Coronary artery (tissue), 2 donors: ENCODE measurements around the gene BRD2.

Experiments used
- DNase-seq: peaks from one replicate; pipeline ENCODE4 v3.0.0-alpha.2; 2017; ENCODE audit warnings: low spot score
- H3K27ac ChIP-seq, 2 donors: fragments of 200-600 bp; sonication (generic); one replicate each; pipeline ENCODE4 v1.5.1; 2016 to 2019
- H3K4me3 ChIP-seq: fragments of 200-600 bp; sonication (generic); 2 replicates; pipeline ENCODE4 v1.5.1; 2016; ENCODE audit warnings: mild to moderate bottlenecking, moderate library complexity
- TF ChIP-seq, protein P1 (sequence below): fragments of 200-600 bp; sonication (generic); IDR thresholded peaks from one replicate; pipeline ENCODE4 v1.5.1; 2019; ENCODE audit warnings: antibody characterized with exemption

BRD2 gene

DNA sequence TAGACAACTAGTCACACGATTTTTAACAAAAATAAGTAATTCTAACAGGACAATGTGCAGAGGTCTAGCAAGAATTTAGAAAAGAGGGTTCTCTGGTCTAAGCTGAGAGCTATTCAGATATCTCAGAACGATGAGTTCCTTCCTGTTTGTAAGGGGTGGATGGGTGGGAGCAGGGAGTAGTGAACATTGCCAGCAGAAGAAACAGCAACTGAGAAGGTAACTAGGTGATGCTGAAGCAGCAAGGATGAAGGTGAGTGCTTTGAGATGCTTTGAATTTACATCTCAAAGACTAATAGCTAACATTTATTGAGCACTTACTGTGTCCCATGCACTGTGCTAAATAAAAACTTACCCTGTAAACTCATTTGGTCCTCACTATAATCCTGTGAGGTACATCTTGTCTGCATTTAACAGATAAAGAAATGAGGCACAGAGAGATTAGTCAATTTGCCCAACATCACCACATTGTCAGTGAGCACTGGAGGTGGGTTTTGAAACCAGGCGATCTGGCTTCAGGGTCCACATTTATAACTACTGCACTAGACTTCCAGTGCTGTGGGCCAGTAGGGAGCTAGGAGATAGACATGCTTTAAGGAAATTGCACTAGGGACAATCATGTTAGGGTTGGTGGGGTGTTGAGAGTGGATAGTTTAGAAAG is 15.7 kb downstream of the BRD2 start:
- TF ChIP-seq, protein P1, sequence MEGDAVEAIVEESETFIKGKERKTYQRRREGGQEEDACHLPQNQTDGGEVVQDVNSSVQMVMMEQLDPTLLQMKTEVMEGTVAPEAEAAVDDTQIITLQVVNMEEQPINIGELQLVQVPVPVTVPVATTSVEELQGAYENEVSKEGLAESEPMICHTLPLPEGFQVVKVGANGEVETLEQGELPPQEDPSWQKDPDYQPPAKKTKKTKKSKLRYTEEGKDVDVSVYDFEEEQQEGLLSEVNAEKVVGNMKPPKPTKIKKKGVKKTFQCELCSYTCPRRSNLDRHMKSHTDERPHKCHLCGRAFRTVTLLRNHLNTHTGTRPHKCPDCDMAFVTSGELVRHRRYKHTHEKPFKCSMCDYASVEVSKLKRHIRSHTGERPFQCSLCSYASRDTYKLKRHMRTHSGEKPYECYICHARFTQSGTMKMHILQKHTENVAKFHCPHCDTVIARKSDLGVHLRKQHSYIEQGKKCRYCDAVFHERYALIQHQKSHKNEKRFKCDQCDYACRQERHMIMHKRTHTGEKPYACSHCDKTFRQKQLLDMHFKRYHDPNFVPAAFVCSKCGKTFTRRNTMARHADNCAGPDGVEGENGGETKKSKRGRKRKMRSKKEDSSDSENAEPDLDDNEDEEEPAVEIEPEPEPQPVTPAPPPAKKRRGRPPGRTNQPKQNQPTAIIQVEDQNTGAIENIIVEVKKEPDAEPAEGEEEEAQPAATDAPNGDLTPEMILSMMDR = no peak

DNA sequence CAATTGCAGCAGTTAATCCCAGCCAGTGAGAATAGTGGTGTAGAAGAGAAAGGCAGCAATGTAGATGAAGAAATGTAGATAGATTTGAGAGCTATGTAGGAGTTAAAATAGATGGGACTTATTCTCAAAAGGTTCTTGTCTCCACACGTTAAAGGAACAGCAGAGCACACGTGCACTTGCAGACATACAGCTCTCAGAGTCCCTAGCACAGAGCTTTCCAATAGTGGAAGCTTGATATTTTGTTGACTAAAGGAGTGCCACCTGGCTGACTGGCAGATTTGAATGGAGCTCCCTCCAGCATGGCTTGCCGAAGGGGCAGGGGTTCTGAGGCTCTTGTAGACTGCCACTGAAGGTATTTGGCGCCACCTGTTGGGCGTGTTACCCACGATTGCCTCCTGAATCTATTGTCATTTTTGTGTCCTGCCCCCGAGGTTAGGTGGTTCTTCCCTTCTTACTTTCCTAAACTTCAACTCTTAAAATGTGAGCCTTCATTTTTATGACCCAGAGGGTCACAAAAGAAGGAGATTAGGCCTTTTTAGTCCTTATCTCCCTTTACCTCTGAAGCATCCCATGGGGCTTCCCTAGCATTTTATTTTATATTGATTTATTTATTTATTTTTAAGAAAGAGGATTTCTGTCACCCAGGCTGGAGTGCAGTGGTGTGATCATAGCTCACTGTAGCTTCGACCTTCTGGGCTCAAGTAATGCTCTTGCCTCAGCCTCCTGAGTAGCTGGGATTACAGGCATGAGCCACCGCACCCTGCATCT is 16.4 kb downstream of the BRD2 start:
- no peak overlapping the region for H3K4me3 ChIP-seq
- DNase-seq = peak; percentile 89
- no peak overlapping the region for H3K27ac ChIP-seq
- TF ChIP-seq, protein P1 = peak; percentile 89

More for the DNA sequence above, 15.7 kb downstream of the BRD2 start:
- DNase-seq = no peak
- Histone ChIP-seq H3K27ac (no peak overlapping the region), H3K4me3 (no peak overlapping the region)

DNA sequence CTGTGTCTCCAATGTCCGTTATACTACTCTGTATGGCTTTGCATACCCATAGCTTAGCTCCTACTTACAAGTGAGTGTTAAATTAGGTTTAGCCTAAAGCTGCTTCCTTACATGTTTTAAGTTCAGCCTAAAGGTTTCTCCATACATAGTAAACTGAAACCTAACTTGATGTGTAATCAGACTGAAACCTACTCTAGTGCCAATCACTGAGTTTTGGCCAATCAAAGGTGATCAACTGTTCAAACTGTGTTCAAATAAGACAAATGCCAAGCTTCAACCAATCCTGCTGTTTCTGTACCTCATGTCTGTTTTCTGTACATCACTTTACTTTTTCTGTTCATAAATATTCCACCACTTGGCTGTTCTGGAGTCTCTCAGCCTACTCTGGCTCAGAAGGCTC is 21.0 kb downstream of the BRD2 start:
- TF ChIP-seq, protein P1 = no peak
- Histone ChIP-seq H3K27ac (no peak overlapping the region), H3K4me3 (no peak overlapping the region)
- no peak for DNase-seq

DNA sequence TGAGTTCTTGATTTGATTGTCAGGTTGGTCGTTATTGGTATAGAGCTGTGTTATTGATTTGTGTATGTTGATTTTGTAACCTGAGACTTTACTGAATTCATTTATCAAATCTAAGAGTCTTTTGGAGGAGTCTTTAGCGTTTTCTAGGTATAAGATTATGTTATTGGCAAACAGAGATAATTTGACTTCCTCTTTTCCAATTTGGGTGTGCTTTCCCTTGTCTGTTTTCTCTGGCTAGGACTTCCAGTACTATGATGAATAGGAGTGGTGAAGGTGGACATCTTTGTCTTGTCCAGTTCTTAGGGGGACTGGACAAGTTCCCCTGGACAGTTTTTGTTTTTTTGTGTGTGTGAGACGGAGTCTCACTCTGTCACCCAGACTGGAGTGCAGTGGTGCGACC is 23.6 kb downstream of the BRD2 start:
- TF ChIP-seq, protein P1 = no peak
- no peak overlapping the region for H3K4me3 ChIP-seq
- no peak for DNase-seq
- no peak overlapping the region for H3K27ac ChIP-seq

DNA sequence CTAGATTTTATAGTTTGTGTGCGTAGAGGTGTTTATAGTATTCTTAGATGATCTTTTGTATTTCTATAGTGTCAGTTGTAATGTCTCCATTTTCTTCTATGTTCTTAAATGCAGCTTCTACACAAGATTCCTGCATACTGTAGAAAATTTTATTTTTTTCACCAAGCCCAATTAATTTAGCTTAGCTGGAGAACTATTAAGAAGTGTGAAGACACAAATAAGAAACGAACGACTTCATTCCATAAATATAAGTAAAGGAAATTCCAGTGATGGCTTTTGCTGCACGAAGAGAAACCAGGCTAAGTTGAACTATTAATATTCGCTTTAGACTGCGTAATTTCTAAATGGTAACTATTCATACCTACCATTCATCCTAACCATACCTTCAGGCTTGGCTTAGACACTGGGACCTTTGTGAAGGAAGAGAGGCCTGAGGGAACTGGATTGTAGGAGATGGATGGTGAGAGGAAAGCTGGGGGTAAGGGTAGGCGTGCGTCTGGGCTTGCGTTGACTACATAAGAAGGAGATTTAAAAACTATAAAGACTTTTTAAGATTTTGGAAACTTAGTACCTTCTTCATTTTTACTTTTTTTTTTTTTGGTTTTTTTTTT is 25.1 kb downstream of the BRD2 start:
- Histone ChIP-seq H3K27ac (no peak overlapping the region), H3K4me3 (no peak overlapping the region)
- TF ChIP-seq, protein P1 = no peak
- DNase-seq = no peak

DNA sequence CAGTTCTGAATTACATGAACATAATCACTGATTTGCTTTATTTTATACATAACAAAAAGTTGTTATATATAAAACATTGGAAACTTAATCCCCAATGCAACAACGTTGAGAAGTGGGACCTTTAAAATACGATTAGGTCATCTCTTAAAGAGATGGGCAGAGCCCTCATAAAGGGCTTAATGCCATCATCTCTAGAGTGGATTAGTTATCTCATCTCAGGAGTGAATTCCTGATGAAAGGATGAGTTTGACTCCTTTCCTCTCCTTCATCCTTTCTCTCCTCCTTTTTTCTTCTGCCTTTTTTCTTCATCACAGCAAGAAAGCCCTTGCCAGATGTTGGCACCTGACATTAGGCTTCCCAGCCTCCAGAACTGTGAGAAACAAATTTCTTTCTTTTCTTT is 27.1 kb downstream of the BRD2 start:
- DNase-seq = no peak
- no peak overlapping the region for H3K4me3 ChIP-seq
- H3K27ac ChIP-seq = no peak overlapping the region
- TF ChIP-seq, protein P1 = no peak
